ENCODE results near the gene ITGB1. TPM values are rescaled to one million over a fixed set of nuclear protein-coding genes. Genes with fewer than 3 reads are reported as not detected.

The ITGB1 gene
- total and polyA plus RNA-seq, 9 of the 15 experiments (the other 6 are each of a cell fraction or from before 2014, with no cell fraction given) = 40.2 to 194 (median 155) TPM

- ChIA-PET POLR2A (interaction anchor here (0.6 to 1.7 kb wide), 5 partner anchors 9 to 44 kb away, joined by 3 to 8 read pairs (median 5); no protein-coding TSS in a partner anchor), CTCF (ENCODE audit: low intra/inter-chr PET ratio) (no interaction called here)
- BruUV-seq (replicated peaks) = no TSS peak
- 31% methylated on average over 6 of the region's 6 CpGs for WGBS (ENCODE audit: insufficient coverage, low coverage, missing lambda C conversion rate)
- in situ Hi-C loops (cut with MboI) = no loop called here
- H3K4me2 ChIP-seq (ENCODE audit: insufficient read depth, low read length) = peak overlapping the region; percentile 26; the same call in 1 of the 2 replicates
- no peaks in the 10 kb centered on the region for H3K9me1 ChIP-seq (ENCODE audit: control insufficient read depth, insufficient read depth, low read length)
- peaks cover 15% of the 10 kb centered on the region; the same call in 2 of the 3 replicates for H3K36me3 ChIP-seq (ENCODE audit: control insufficient read depth, insufficient read depth, low read length)
- H4K20me1 ChIP-seq (replicated peaks; ENCODE audit: control insufficient read depth, insufficient read depth, low read length) = peaks cover 26% of the 10 kb centered on the region
- H3K27me3 ChIP-seq (ENCODE audit: control insufficient read depth in 2 of 2, insufficient read depth in 2 of 2, low read length in 2 of 2) = no peaks in the 10 kb centered on the region
- DNase-seq (ENCODE audit: extremely low read depth in 1 of 4, low spot score in 3 of 4) (no peak), FAIRE-seq (no peak), ATAC-seq (no peak)
- H3K4me3 ChIP-seq = no peak overlapping the region
- no peak overlapping the region; the same call in 2 of the 3 replicates for H3K27ac ChIP-seq (ENCODE audit: extremely low read depth, low read depth, low read length)
- intact Hi-C loops (cut with micrococcal nuclease) = loop anchor here (2.0 to 10.0 kb wide), 2 partner anchors 157 to 579 kb away; no protein-coding TSS in a partner anchor
- no peak overlapping the region for H2AFZ ChIP-seq (ENCODE audit: low read depth, low read length)
- H3K4me1 ChIP-seq (replicated peaks in 1 of 2; ENCODE audit: control insufficient read depth in 2 of 2, insufficient read depth in 2 of 2, low read length in 2 of 2) = peaks cover 8 to 49% of the 10 kb centered on the region in 2 experiments; a peak in 4 of 5 replicates
- H3K9ac ChIP-seq (ENCODE audit: insufficient read depth in 1 of 2, low read depth in 2 of 2, low read length in 2 of 2) = peak overlapping the region; percentile 4 to 43; a peak in 1 of 4 replicates
- H3K79me2 ChIP-seq (ENCODE audit: control insufficient read depth, insufficient read depth, low read length) = peaks cover 95% of the 10 kb centered on the region
- H3K9me3 ChIP-seq (replicated peaks; ENCODE audit: control insufficient read depth, insufficient read depth, low read depth, low read length) = no peaks in the 10 kb centered on the region
- TF ChIP-seq PKNOX1 (IDR thresholded peaks at IDR 0.05) = peak; percentile 23; the same call in 1 of the 2 replicates
- no peak for TF ChIP-seq ARID4B (CRISPR knock-in tag; IDR thresholded peaks at IDR 0.05)
- peak; percentile 5 for TF ChIP-seq PRDM10 (IDR thresholded peaks at IDR 0.05; ENCODE audit: partially characterized antibody)
- no peak for TF ChIP-seq ZKSCAN8 (CRISPR knock-in tag; IDR thresholded peaks at IDR 0.05)
- no peak for TF ChIP-seq ZBTB17 (CRISPR knock-in tag; IDR thresholded peaks at IDR 0.05)
- TF ChIP-seq VEZF1 (CRISPR knock-in tag; IDR thresholded peaks at IDR 0.05) = no peak
- no peak for TF ChIP-seq NR4A1 (CRISPR knock-in tag; IDR thresholded peaks at IDR 0.05)
- no peak for TF ChIP-seq NR4A1 (tag; IDR thresholded peaks at IDR 0.05)
Observed at GRCh38 chr10:32953277-32953927, 4.6 kb downstream of the ITGB1 start.
